ENCODE measurements around the gene CYP2S1.

GRCh38 chr19:41192574-41193429 is at the start of gene CYP2S1:
- TF ChIP-seq CTCF (conservative IDR thresholded peaks at IDR 0.05; ENCODE audit: low read length): no peak
- no peak for TF ChIP-seq EZH2phosphoT487 (IDR thresholded peaks at IDR 0.05; ENCODE audit: borderline replicate concordance)
